GM12873 (cell line): ENCODE results near the gene STYX.

Experiments
- CTCF ChIP-seq: IDR thresholded peaks from 2 replicates; pipeline ENCODE4 v1.5.1; 2012; ENCODE audit warnings: low read depth, mild to moderate bottlenecking, moderate library complexity, low read length, control low read depth; ENCODE audit not compliant: insufficient read depth; ENCODE audit errors: missing control alignments

STYX gene

GRCh38 chr14:52729925-52730708 is at the start of gene STYX:
Gene STYX, plus strand, starts transcription at chr14:52730166. Its CDS starts 309 bp downstream, at chr14:52730475.
- no peak for TF ChIP-seq CTCF

GRCh38 chr14:52683985-52684520 is 45.9 kb upstream of the STYX start:
- no peak for TF ChIP-seq CTCF

- no peak for TF ChIP-seq CTCF
Measured at GRCh38 chr14:52686176-52686575, 43.8 kb upstream of the STYX start.

GRCh38 chr14:52690983-52691760 is 38.8 kb upstream of the STYX start:
- no peak for TF ChIP-seq CTCF

- TF ChIP-seq CTCF = no peak
Measured at GRCh38 chr14:52692248-52692962, 37.6 kb upstream of the STYX start.

- no peak for TF ChIP-seq CTCF
Measured at GRCh38 chr14:52693036-52693435, 36.9 kb upstream of the STYX start.
